Stimulated activated CD8-positive, alpha-beta memory T cell treated with anti-CD3 and anti-CD28 coated beads, Interleukin-4, amount 100 ng/mL, for 48 hours (primary cell): Measurements from ENCODE around the gene CALR.
"Not testable (repeated sequence)": the region's sequence is repeated elsewhere in the genome, so short reads cannot be mapped to it uniquely, and the experiment has no call there.

Experiments used
- DNase-seq: peaks from one replicate; pipeline ENCODE4 v3.0.0-alpha.2; 2020

Gene CALR

DNA sequence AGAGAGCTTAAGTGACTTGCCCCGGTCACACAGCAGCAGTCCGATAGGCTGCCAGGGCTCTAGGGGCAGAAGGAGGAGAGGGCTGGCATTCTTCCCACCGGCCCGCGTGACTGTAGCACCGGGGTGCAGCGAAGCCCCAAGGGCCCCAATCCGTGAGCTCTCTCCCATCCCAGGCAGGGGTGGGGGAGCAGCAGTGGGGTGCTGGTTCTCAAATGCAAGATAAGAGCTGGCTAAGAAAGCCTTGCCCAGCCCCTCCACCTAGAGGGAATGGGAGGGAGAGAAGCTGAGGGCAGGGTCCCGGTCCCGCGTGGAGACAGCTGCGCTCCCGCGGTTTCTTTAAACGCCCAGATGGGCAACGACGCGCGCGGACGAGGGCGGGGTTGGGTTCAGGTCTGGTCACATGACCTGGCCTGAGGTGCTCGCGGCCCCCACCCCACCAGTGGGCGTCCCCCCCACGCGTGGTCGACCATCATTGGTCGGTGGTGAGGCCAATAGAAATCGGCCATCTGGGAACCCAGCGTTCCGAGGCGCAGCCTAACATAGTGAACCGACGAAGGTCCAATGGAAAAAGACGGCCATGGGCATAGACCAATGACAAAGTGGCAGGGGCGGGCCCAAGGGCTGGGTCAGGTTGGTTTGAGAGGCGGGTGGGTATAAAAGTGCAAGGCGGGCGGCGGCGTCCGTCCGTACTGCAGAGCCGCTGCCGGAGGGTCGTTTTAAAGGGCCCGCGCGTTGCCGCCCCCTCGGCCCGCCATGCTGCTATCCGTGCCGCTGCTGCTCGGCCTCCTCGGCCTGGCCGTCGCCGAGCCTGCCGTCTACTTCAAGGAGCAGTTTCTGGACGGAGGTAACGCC is at the start of gene CALR:
Gene CALR (plus strand): TSS at position 683 of the 852 bp plus-strand sequence. CDS start 71 bp downstream, at position 754.
- DNase-seq = peak; percentile 99

- DNase-seq = not testable (repeated sequence)
These were observed 48.1 kb upstream of the CALR start for GRCh38 chr19:12890299-12890786.

- DNase-seq = peak; percentile 96
These were observed 47.4 kb upstream of the CALR start, which contains the start of gene GCDH for GRCh38 chr19:12890787-12891552. TSS of gene GCDH (plus strand) at chr19:12891160. CDS start at chr19:12891305, 145 bp downstream.

DNA sequence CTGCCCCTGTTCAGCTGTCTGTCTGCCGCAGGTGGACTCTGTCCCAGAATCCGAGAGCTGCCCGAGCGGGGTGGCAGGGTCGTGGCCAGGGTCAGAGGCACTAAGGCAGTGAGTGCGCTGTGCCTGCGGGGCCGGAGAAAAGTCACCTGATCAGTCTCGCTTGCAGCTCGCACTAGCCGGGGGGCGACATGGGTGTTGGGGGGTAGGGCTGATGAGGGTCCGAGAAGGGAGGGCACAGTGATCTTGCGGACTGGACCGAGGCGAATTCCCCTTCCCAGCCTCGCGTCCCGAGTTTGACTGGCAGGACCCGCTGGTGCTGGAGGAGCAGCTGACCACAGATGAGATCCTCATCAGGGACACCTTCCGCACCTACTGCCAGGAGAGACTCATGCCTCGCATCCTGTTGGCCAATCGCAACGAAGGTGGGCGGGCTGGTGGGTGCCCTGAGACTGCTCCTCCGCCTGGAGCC is 46.8 kb upstream of the CALR start:
- no peak for DNase-seq

DNA sequence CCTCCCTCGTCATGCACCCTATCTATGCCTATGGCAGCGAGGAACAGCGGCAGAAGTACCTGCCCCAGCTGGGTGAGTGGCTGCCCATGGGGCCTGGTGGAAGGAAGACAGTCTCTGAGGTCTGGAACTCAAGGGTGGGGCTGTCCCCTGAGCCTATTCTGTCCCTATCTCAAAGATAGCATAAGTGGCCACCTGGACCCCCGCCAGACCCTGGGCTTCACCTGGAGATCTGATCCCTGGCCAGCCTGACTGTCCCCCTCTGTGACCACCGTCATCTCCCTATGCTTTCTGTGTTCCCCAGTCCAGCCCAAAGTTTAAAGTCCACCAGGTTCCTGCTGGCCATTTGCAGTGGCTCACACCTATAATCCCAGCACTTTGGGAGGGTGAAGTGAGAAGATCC is 44.8 kb upstream of the CALR start:
- no peak for DNase-seq

GRCh38 chr19:12896460-12896859 is 41.9 kb upstream of the CALR start:
- no peak for DNase-seq

GRCh38 chr19:12899891-12900518 is 38.4 kb upstream of the CALR start:
- peak; percentile 60 for DNase-seq

DNA sequence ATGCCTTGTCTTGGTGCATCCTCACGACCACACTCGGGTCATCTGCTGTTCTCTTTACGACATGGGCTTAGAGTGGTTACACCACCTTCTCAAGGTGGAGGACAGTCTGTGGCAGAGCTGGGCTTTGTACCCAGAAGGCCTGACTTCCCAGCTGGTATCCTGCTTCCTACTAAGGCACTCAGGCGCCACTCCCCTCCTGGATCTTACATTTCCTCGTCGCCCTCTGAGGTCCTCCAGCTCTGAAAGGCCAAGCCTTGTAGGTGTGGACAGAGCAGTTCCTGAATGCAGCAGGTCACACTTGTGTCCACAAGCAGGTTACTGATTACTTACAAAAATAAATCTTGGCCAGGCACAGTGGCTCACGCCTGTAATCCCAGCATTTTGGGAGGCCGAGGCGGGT is 31.2 kb upstream of the CALR start:
- DNase-seq = no peak

- DNase-seq = no peak
These were observed 25.8 kb upstream of the CALR start for GRCh38 chr19:12912571-12912970.

- DNase-seq = no peak
These were observed 25.3 kb upstream of the CALR start for GRCh38 chr19:12913011-12913561.

DNA sequence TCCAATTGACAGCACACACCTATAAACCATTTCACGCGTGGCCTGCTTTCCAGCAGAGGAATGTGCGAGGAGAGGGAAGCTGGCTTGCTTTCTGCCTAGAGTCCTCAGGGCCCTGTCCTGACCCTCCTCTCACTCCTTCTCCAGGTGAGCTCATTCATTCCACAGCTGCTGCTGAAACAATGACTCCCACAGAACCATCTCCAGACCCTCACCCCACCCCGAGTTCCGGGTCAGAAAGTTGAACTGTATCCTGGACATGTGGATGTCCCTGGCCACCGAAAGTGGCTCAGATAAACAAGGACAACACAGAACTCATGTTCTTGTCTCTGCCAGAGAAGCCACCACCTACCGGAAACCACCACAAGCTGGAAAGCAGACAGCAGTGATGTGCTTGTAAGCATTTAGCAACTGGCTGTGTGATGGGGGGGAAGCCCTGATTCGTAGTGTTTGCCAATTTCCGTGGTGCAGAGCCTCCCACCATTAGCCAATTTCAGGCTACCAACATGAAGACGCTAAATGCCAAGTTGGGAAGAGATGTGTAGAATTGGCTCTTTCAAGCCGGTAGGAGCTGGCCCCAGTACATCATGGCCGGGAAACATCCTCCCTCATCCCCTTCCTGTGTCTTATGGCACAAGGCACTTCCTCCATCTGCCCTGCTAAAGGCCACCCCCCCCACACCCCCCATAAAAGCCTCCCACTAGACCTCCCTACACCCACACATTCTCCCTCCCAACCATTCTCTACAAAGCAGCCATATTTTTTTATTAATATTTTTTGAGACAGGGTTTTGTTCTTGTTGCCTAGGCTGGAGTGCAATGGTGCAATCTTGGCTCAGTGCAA is 24.3 kb upstream of the CALR start:
- DNase-seq = peak; percentile 57

DNA sequence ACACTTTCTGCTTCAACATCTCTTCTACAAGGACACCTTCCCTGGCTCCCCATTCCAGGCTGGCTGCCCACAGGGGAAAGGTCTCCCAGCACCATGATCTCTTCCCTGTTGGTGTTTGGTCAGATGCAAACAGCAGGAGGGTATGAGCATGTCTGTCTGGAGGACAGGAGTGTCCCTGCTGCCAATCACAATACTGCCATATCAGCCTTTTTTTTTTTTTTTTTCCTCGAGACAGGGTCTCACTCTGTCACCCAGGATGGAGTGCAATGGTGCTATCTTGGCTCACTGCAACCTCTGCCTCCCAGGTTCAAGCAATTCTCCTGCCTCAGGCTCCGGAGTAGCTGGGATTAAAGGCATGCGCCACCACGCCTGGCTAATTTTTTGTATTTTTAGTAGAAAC is 22.5 kb upstream of the CALR start:
- DNase-seq = not testable (repeated sequence)

DNA sequence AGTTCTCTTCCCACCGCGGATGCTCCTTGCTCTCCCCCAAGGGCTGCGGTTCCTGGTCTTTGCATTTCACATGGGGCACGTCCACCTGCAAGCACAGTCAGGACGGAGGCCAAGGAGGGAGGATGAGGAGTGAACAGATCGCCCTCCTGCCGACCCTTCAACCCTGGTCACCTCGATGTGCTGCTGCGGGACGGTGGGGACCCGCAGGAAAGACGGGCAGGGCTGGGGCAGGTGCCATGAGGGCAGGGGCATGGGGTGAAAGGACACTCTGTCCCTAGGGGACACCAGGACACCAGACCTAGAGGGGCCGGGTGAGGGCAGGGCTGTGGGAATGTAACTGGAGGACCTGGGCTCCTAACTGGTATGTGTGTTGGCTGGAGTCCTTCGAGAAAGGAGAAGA is 20.2 kb upstream of the CALR start:
- DNase-seq = no peak

DNA sequence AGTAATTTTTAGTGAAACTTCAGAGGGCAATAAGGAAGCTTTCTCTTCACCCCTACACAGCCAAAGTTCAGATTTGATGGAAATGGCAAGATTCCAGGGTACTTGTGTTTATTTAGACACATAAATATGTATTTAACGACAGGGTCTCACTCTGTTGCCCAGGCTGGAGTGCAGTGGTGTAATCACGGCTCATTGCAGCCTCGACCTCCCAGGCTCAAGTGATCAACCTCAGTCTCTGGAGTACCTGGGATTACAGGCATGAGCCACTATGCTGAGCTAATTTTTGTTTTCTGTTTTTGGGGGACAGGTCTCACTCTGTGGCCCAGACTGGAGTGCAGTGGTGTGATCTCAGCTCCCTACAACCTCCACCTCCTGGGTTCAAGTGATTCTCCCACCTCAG is 17.4 kb upstream of the CALR start:
- no peak for DNase-seq

GRCh38 chr19:12922959-12923358 is 15.4 kb upstream of the CALR start:
- DNase-seq = no peak

DNA sequence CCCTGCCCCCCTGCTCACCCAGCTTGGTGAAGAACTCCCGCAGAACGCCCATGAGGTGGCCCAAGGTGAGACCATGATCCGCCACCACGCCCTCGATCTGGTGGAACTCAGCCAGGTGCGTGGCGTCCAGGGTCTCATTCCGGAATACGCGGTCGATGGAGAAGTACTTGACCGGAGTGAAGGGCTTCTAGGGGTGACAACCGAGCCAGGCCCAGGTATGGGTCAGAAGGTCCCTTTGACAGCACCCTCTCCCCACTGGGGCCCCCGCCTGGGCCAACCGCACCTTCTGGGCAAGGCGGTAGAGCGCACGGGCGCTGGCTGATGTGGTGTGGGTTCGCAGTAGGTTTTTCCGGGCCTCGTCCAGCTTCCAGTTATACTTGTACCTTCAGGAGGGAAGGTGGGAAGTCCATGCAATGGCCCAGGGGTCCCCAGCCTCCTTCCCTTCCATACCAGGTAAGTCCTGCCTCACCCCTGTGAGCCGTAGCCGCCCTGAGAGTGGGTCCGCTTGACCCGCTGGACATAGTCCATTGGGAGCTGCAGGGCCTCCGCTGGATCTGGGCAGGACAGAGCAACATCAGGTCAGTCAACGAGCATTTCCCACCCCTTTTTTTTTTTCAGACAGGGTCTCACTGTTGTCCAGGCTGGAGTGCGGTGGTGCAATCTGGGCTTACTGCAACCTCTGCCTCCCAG is 13.6 kb upstream of the CALR start:
- DNase-seq = no peak

DNA sequence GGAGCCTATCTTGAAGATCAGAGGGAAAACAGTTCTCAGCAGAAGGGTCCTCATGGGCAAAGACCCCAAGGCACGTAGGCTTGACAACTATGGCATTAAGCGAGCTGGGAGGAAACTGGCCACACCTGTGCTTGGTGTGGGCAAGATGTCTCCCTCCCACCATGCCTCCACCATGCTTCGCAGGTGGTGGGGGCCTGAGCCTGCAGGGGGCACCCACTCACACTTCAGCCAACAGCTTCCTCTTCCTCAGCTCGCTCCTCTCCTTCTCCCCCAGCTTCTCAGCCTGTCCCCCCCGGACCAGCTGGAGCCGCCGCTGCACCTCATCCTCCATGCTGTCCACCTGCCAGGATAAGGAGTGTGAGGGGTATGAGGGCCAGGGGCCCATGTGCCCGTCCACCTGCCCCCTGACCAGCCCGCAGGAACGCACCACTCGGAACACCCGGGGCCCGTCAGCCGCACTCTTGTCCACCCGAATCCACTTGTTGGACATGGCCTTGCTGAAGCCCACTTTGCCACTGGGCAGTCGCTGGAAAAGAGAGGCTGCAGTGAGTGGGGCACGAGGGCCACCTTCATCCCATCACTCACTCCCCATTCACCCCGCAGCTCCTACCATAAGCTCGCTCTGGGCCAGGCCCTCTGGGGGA is 8.3 kb upstream of the CALR start:
- DNase-seq = no peak

DNA sequence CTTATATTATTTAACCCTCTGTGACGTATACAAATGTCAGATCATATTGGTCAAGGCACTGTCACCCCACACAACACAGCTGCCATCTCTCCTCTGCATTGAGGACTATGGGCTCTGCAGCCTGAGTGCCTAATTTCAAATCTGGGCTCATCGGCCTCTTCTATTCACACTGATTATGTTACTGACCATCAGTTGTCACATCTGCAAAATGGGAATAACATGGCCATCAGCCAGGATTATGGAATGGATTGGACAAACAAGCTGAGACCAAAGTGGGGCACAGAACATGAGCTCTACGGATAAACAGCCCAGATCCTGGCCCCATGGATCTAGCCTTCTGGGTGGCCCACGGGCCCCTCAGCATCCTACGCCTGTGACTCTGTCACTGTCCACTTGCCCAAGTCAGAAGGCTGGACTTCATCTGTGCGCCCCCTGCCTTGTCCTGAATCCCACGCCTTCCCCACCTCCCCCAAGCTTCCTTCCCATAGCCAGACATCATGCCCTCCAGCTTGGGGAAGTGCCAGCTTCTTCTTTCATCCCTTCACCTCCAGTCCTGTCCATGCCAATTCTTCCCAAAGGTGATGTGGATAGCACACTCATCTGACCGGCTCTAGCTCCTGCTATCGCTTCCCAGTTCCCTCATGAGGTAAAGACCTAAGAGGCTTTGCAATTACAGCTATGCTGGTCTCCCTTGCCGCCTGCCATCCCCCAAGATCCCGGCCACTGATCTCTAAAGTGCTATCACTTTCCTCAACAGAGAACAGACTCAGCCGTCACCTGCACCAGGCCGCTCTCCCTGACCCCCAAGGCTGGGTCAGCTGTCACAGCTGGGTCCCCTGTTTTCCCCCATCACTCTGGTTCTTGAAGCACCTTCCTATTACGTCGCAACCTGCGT is 5.8 kb upstream of the CALR start:
- no peak for DNase-seq

- DNase-seq = peak; percentile 90
These were observed 4.9 kb upstream of the CALR start, which contains the start of gene FARSA for GRCh38 chr19:12933287-12934072. TSS of gene FARSA (minus strand) at chr19:12933711. CDS start at chr19:12933696, 15 bp downstream.
